Transverse colon (tissue), 4 donors: ENCODE results near the gene TMEM202.

ENCODE experiments used
- CTCF ChIP-seq, 5 experiments: fragments of 200-600 bp in 3 of 5; fragments of 450-650 bp in 2 of 5; sonication (generic) in 3 of 5; IDR thresholded peaks; 1 replicate in 2 of 5; 2 replicates in 3 of 5; pipeline ENCODE4 v1.5.1; 2016 to 2017; ENCODE audit warnings: antibody characterized with exemption in 5 of 5, inconsistent platforms in 3 of 5, mild to moderate bottlenecking in 2 of 5, moderate library complexity in 1 of 5
- POLR2A ChIP-seq: fragments of 450-650 bp; IDR thresholded peaks from one replicate; pipeline ENCODE4 v1.6.1; 2016; ENCODE audit warnings: antibody characterized with exemption, mild to moderate bottlenecking, moderate library complexity
- POLR2AphosphoS5 ChIP-seq, 3 donors: sonication (generic); formaldehyde crosslinking; IDR thresholded peaks; one replicate each; pipeline ENCODE4 v1.6.1; 2016; ENCODE audit warnings: antibody characterized with exemption in 3 of 3

- TF ChIP-seq CTCF (IDR thresholded peaks at IDR 0.05) (no peak), POLR2AphosphoS5 (IDR thresholded peaks at IDR 0.05) (no peak), POLR2A (no peak)
Measured at GRCh38 chr15:72420576-72420975, 22.5 kb downstream of the TMEM202 start.
